ENCODE measurements around the gene PABPC1L2A.
"Not testable (repeated sequence)": the region's sequence is repeated elsewhere in the genome, so short reads cannot be mapped to it uniquely, and the experiment has no call there.

PABPC1L2A gene

GRCh38 chrX:73068467-73069364 lies 10.6 kb downstream of the PABPC1L2A start:
- in situ Hi-C loops (cut with HindIII; ENCODE audit: low sequenced_read_pairs): no loop called here
- H3K4me3 ChIP-seq (ENCODE audit: low read depth, low read length): no peak overlapping the region
- no peak for DNase-seq (ENCODE audit: low read depth, low spot score)
- TF ChIP-seq CTCF (IDR thresholded peaks at IDR 0.05; ENCODE audit: low read depth, low read length): no peak

- DNase-seq (ENCODE audit: low read depth, low spot score); H3K4me3 ChIP-seq (ENCODE audit: low read depth, low read length); in situ Hi-C loops (cut with HindIII; ENCODE audit: low sequenced_read_pairs): not testable (repeated sequence)
Measured at GRCh38 chrX:73067761-73068466, 11.4 kb downstream of the PABPC1L2A start.

- in situ Hi-C loops (cut with HindIII; ENCODE audit: low sequenced_read_pairs): no loop called here
- no peak for DNase-seq (ENCODE audit: low read depth, low spot score)
- no peak overlapping the region for H3K4me3 ChIP-seq (ENCODE audit: low read depth, low read length)
- no peak for TF ChIP-seq CTCF (IDR thresholded peaks at IDR 0.05; ENCODE audit: low read depth, low read length)
Measured at GRCh38 chrX:73028876-73029275, 50.4 kb downstream of the PABPC1L2A start.
